CD4-positive, alpha-beta T cell treated with Interleukin-4 for 1 hour (primary cell): ENCODE measurements around the gene IGF1.

Source experiments
- DNase-seq, 2 donors: peaks; one replicate each; pipeline ENCODE4 v3.0.0-alpha.2; 2020 to 2022

IGF1 gene

GRCh38 chr12:102496591-102496990 lies 16.2 kb upstream of the IGF1 start:
- no peak for DNase-seq

- DNase-seq = no peak
These were observed 6.9 kb upstream of the IGF1 start for GRCh38 chr12:102487226-102487625.

- DNase-seq = no peak
These were observed 5.8 kb upstream of the IGF1 start for GRCh38 chr12:102486153-102486552.

GRCh38 chr12:102484428-102484958 lies 4.1 kb upstream of the IGF1 start:
- peak; percentile 46 to 50 for DNase-seq

GRCh38 chr12:102484017-102484416 lies 3.7 kb upstream of the IGF1 start:
- DNase-seq = no peak

GRCh38 chr12:102483466-102483865 lies 3.1 kb upstream of the IGF1 start:
- DNase-seq = no peak

GRCh38 chr12:102481705-102482425 lies 1.5 kb upstream of the IGF1 start:
- no peak for DNase-seq

GRCh38 chr12:102479939-102480338 lies 424 bp downstream of the IGF1 start:
- no peak for DNase-seq

- no peak for DNase-seq
These were observed 1.1 kb downstream of the IGF1 start for GRCh38 chr12:102479099-102479885.

GRCh38 chr12:102478405-102479098 lies 1.8 kb downstream of the IGF1 start:
- DNase-seq = peak; percentile 15 to 46

- no peak for DNase-seq
These were observed 5.0 kb downstream of the IGF1 start for GRCh38 chr12:102475355-102475754.

- no peak for DNase-seq
These were observed 5.8 kb downstream of the IGF1 start for GRCh38 chr12:102474438-102475064.

GRCh38 chr12:102472496-102472895 lies 7.9 kb downstream of the IGF1 start:
- no peak for DNase-seq

GRCh38 chr12:102471556-102471955 lies 8.8 kb downstream of the IGF1 start:
- no peak for DNase-seq

- no peak for DNase-seq
These were observed 9.4 kb downstream of the IGF1 start for GRCh38 chr12:102470945-102471344.

- no peak for DNase-seq
These were observed 12.0 kb downstream of the IGF1 start for GRCh38 chr12:102468261-102468915.

GRCh38 chr12:102465762-102466560 lies 14.4 kb downstream of the IGF1 start:
- no peak for DNase-seq

GRCh38 chr12:102463659-102464249 lies 16.6 kb downstream of the IGF1 start:
- no peak for DNase-seq

GRCh38 chr12:102462795-102463465 lies 17.4 kb downstream of the IGF1 start:
- DNase-seq = no peak

GRCh38 chr12:102462386-102462785 lies 18.0 kb downstream of the IGF1 start:
- no peak for DNase-seq

- DNase-seq = no peak
These were observed 18.9 kb downstream of the IGF1 start for GRCh38 chr12:102461501-102461900.
